GM12865 (cell line): ENCODE results near the gene NUDT16L1.

ENCODE experiments used
- DNase-seq: peaks from one replicate; pipeline ENCODE4 v3.0.0; 2010; ENCODE audit warnings: low read depth
- H3K4me3 ChIP-seq: 2 replicates; pipeline ENCODE4 v1.5.1; 2011; ENCODE audit warnings: mild to moderate bottlenecking, low read depth, low read length, control low read depth
- TF ChIP-seq, protein P1 (sequence below): IDR thresholded peaks from 2 replicates; pipeline ENCODE4 v1.5.1; 2011; ENCODE audit warnings: low read length, control low read depth, low read depth, inconsistent platforms; ENCODE audit not compliant: insufficient read depth; ENCODE audit errors: missing control alignments

Gene NUDT16L1

DNA sequence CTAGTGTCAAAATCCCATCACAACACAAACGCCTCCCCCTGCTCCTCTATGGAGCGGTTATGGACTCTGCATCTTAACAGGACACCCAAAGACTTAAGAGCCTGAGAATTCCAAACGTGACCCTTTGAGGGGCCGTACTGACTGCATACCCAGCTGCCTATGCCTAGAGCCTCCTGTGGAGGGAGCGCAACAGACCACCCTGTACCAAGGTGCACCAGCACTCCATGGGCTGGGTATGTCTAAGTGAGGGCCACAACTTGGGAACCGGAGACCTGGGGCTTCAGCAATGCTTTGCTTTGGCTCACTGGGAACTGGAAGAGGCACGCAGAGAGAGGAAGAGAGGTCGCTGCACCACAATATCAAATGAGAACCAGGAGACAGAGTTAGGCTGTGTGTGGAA lies 35.3 kb downstream of the NUDT16L1 start:
- DNase-seq = no peak
- H3K4me3 ChIP-seq = no peak overlapping the region
- TF ChIP-seq, protein P1, sequence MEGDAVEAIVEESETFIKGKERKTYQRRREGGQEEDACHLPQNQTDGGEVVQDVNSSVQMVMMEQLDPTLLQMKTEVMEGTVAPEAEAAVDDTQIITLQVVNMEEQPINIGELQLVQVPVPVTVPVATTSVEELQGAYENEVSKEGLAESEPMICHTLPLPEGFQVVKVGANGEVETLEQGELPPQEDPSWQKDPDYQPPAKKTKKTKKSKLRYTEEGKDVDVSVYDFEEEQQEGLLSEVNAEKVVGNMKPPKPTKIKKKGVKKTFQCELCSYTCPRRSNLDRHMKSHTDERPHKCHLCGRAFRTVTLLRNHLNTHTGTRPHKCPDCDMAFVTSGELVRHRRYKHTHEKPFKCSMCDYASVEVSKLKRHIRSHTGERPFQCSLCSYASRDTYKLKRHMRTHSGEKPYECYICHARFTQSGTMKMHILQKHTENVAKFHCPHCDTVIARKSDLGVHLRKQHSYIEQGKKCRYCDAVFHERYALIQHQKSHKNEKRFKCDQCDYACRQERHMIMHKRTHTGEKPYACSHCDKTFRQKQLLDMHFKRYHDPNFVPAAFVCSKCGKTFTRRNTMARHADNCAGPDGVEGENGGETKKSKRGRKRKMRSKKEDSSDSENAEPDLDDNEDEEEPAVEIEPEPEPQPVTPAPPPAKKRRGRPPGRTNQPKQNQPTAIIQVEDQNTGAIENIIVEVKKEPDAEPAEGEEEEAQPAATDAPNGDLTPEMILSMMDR = no peak

DNA sequence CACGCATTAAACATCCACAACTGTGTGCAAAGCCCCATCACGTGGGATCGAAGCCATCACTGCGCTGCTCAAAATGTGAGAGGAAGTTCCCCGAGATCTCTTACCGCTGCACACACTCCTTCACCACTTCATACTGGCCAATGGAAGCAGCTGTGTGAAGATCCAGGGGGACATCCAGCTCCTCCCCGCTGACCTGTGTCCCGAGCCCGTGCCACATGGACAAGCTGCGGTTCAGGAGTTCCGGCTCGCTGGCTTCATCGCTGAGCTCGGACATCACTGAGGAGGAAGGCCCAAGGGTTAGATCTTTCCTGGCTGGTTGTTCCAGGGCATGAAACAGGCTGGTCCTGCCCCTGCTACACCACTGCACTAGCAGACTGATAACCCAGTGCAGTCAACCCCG lies 36.5 kb downstream of the NUDT16L1 start:
- H3K4me3 ChIP-seq = no peak overlapping the region
- TF ChIP-seq, protein P1 = no peak
- DNase-seq = no peak

DNA sequence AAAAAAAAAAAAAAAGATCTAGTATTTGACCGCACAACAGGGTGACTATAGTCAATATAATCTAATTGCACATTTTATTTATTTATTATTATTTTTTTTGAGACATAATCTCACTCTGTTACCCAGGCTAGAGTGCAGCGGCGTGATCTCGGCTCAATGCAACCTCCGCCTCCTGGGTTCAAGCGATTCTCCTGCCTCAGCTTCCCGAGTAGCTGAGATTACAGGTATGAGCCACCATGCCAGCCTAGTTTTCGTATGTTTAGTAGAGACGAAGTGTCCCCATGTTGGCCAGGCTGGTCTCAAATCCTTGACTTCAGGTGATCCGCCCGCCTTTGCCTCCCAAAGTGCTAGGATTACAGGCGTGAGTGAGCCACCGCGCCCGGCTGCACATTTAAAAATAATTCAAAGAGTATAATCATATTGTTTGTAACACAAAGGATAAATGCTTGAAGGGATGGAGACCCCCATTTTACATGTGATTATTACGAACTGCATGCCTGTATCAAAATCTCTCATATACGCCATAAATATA lies 39.9 kb downstream of the NUDT16L1 start:
- peak overlapping the region; percentile 98 for H3K4me3 ChIP-seq
- no peak for DNase-seq
- TF ChIP-seq, protein P1 = no peak

DNA sequence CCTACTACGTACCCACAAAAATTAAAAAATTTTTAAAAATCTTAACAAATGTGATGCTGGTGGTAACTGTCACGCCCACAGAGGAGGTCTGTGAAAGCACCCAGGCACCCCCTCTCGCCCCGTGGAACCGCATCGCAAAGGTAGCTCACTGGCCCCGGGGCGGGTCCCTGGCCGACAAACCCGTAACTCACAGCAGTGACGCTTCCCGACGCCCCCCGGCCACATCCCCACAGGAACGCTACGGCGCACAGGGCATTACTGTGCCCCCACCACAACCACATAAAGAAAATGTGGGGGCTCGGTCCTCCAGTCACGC lies 40.3 kb downstream of the NUDT16L1 start:
- TF ChIP-seq, protein P1 = no peak
- peak overlapping the region; percentile 98 for H3K4me3 ChIP-seq
- no peak for DNase-seq

DNA sequence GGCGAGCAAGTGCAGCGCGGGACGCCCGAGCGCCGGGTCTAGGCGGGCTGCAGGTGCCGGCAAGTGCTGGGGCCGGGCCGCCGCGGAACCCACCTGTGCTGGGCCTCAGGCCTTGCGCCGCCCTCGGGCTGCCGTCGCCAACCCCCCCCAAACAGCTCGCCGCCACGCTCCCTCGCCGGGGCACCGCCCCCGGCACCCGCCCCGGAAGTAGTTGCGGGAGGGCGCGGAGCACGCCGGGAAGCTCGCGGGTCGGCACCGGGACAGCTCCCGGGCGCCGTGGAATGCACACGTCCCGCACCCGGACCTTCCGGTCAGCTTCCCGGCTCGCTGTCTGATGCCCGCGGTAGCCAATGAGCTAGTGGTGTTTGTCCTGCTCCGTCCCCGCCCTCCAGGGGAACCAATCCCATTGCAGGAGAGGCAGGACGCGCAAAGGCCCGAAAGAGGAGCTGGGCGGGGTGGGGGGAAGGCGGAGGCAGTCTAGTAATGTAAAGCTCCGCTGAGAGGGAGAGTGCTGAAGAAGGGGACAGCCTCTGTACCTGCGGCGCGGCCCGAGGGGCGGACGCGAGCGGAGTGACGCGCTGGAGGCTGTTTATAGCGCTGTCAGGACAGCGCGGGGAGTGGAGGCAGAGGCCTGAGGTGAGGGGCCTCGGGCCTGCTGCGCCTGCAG lies 40.8 kb downstream of the NUDT16L1 start, which contains the start of the genes ANKS3 and DNAAF8:
TSS of gene ANKS3 (minus strand) at position 209 of the 667 bp plus-strand sequence. CDS start 4,122 bp downstream, outside the sequence.
TSS of gene DNAAF8 (plus strand) at position 475 of the 667 bp plus-strand sequence. CDS start 1,978 bp downstream, outside the sequence.
- TF ChIP-seq, protein P1 = no peak
- H3K4me3 ChIP-seq = peak within 1 kb of the TSS; percentile 98
- DNase-seq = peak; percentile 95

DNA sequence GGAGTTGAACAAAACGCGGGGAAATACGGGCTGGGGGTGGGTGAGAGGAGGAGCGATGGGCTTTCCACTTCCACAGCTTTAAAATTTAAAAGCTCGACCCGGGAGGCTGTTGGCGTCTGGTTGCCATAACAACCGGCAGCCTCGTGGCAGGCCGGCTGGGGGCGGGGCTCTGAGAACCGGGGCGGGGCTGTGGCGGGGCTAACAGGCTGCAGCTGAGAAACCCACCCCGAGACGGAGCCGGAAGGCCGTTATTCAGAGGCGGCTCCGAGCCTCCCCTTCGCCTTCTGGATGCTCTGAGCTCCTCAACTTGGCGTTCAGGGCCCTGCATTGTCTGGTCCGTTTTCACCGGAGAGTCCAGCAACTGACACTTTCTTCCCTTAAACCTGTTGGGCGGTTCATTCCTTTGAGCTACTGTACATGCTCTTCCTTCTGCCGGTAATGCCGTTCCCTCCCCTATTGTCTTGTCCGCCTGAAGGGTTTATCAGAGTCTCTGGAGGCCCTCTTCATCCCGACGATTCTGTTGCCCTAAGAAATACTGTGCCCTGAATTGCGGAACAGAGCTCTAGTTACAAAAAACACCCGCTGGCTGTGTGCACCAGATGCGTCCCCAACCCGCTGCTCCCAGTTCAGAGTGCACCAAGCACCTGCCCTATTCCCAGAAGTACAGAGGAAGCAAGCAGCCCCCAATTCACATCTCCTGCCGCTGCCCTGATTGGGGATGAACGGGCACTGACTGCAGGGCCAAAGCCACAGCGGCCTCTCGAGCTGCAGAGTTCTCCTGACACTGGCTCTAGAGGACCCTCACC lies 41.6 kb downstream of the NUDT16L1 start:
- peak; percentile 92 for DNase-seq
- TF ChIP-seq, protein P1 = no peak
- H3K4me3 ChIP-seq = peak overlapping the region; percentile 98
